ENCODE results near the gene SUPT20HL2. TPM values are rescaled to one million over a fixed set of nuclear protein-coding genes. Genes with fewer than 3 reads are reported as not detected.

The SUPT20HL2 gene
- total RNA-seq, 1 donor from 2014 or later: not detected

DNA sequence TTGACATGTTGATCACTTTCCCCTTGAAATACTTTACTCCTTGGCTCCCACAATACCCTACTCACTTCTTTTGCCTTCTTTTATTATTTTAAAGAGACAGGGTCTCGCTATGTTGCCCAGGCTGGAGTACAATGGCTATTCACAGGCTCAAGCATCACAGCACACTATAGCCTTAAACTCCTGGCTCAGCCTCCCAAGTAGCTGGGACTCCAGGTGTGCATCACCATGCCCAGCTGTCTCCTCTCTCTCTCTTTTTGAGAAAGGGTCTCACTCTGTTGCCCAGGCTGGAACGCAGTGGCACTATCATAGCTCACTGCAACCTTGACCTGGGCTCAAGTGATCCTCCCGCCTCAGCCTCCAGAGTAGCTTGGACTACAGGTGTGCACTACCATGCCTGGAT, 51.6 kb downstream of the SUPT20HL2 start:
- Mint-ChIP-seq H3K36me3 (no peaks in the 10 kb centered on the region), H3K4me1 (ENCODE audit: unreplicated experiment) (peaks cover 11% of the 10 kb centered on the region), H3K9me3 (no peaks in the 10 kb centered on the region), H3K27ac (no peak overlapping the region), H3K4me3 (no peak overlapping the region), H3K27me3 (peaks cover 6% of the 10 kb centered on the region)
- no peak for DNase-seq (ENCODE audit: extremely low spot score, unreplicated experiment)
- TF ChIP-seq, protein P1, sequence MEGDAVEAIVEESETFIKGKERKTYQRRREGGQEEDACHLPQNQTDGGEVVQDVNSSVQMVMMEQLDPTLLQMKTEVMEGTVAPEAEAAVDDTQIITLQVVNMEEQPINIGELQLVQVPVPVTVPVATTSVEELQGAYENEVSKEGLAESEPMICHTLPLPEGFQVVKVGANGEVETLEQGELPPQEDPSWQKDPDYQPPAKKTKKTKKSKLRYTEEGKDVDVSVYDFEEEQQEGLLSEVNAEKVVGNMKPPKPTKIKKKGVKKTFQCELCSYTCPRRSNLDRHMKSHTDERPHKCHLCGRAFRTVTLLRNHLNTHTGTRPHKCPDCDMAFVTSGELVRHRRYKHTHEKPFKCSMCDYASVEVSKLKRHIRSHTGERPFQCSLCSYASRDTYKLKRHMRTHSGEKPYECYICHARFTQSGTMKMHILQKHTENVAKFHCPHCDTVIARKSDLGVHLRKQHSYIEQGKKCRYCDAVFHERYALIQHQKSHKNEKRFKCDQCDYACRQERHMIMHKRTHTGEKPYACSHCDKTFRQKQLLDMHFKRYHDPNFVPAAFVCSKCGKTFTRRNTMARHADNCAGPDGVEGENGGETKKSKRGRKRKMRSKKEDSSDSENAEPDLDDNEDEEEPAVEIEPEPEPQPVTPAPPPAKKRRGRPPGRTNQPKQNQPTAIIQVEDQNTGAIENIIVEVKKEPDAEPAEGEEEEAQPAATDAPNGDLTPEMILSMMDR (conservative IDR thresholded peaks at IDR 0.05): no peak

Other genes with a start within 250 kb of the SUPT20HL2 start
- gene ZFX, start 164.3 kb downstream of the SUPT20HL2 start, total RNA-seq (ENCODE audit: low replicate concordance): 68.8 and 79.7 TPM in 2 replicates
- not detected in 2 replicates for gene SUPT20HL1, start 46.6 kb upstream of the SUPT20HL2 start, total RNA-seq (ENCODE audit: low replicate concordance)
- gene PDK3, start 151.2 kb upstream of the SUPT20HL2 start, total RNA-seq (ENCODE audit: low replicate concordance): 25.5 and 30.4 TPM in 2 replicates

Measured in type B pancreatic cell (in vitro differentiated cells).